EH (cell line): ENCODE results near the gene SH3BP1.

ENCODE experiments used
- DNase-seq: peaks from one replicate; pipeline ENCODE4 v3.0.0-alpha.2; 2015; ENCODE audit warnings: low read depth

SH3BP1 gene

DNA sequence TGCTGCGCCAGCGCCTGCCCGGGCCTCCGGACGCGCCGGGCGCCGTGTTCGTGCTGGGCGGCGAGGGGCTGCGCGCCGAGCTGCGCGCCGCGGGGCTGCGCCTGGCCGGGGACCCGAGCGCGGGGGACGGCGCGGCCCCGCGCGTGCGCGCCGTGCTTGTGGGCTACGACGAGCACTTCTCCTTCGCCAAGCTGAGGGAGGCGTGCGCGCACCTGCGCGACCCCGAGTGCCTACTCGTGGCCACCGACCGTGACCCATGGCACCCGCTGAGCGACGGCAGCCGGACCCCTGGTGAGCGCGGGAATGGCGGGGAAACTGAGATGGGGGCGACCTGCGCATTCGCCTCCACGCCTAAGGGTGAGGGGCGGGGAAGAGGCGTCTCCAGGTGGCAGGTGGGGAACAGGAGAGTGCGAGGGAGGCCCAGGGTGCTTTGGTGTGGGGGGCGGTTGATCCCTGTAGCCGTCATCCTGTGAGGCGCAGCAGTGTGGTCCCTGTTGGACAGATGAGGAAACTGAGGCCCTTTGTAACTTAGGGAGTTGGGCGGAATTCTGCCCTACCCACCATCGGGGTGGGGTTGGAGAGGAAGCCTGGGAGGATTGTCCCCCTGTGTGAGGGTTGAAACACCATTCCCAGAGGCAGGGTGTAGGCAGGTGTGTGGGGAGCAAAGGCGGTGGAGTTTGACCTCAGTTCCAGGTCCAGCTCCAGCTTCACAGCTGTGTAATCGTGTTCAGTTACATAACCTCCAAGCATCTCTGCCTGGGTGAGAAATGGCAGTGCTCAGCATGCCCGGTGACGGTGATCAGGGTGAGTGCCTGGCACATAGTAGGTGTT is 19.8 kb downstream of the SH3BP1 start:
- no peak for DNase-seq

DNA sequence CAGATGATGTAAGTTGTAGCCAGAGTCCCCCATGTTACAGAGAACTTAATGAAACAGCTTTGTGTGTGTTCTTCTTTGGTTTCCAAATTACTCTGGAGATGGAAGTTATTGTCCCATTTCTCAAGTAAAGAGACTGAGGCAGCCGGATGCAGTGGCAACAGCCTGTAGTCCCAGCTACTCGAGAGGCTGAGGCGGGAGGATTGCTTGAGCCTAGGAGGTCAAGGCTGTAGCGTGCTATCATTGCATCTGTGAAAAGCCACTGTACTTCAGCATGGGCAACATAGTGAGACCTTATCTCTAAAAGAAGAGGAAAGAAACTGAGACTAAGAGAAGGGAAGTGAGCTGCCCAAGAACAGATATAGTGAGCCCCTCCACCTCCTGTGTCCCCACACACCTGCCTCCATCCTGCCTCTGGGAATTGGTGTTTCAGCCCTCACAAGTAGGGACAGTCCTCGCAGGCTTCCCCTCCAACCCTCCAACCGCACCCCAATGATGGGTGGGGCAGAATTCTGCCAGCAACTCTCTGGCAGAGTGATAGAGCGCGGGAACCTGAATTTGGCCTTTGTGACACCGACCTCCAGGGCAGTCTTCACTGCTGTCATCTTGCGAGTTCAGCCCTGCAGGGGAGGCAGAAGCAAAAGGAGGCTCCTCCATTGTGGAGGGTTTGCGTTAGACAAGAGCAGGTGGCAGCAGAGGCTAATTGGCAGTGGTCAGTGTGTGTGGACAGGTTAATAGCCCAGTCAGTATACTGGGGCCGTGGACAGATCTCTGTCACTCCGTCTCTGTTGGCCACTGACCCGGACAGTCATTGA is 20.6 kb downstream of the SH3BP1 start:
- DNase-seq = no peak

DNA sequence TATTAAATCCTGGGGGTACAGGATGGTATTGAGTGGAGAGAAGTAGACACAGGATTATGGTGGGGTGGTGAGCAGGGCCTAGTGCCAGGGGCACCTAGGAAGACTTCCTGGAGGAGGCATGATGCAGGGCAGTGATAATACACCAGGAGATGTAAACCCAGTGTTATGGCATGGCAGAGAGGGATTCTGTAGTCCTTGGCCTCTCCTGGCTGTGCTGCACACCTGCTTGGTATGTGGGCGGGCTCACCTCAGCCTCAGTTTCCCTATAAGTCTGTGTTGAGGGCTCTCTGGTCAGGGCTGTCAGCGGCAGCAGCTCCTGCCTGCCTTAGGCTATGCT is 21.2 kb downstream of the SH3BP1 start:
- DNase-seq = no peak

DNA sequence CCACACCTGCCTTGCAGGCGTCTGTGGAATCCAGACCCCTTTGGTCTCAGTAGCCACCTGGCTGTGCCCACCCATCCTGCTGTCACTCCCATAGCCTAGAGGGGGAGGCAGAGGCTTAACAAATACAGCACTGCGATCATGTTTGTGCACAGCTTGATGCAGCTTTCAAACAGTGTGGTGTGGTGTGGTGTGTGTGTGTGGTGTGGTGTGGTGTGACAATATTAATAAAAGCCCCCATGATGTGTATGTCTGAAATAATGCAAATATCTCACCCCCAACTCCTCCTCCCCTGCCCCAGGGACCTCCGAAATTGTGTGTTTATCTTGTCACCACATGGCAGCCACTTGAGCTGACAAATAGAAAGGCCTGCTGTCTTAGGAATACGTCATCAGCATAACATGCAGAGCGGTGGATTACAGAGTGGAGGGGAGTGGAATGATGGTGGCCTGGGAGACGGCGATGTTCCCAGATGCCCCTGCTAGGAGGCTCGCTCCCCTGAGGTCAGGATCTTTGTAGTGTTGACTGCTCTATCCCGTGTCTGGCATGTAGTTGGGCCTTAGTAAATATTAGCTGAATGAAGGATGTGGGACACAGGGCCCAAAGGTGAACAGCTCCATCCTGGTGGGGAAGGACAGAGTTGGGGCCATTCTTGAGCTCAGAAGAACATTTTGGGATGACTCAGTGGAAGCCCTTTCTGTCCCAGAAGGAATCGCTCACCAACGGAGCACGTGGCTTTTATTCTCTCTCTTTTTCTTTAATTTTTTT is 21.9 kb downstream of the SH3BP1 start:
- DNase-seq = peak; percentile 85

DNA sequence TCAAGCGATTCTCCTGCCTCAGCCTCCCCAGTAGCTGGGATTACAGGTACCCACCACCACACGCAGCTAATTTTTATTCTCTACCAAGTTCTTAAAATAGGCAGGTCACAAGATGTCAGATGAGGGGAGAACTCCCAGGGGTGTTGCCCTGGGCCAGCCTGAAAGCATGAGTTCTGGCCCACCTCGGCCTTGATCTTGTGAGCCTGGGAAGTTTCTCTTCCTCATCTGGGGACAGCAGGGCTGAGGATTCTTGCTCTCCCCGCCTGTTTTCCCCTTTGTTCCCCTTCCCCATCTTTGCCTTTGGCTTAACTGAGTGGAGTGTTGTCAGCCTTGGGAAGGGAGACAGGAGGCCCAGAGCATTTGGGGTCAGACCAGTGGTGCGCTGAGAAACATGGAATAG is 22.6 kb downstream of the SH3BP1 start:
- DNase-seq = no peak

DNA sequence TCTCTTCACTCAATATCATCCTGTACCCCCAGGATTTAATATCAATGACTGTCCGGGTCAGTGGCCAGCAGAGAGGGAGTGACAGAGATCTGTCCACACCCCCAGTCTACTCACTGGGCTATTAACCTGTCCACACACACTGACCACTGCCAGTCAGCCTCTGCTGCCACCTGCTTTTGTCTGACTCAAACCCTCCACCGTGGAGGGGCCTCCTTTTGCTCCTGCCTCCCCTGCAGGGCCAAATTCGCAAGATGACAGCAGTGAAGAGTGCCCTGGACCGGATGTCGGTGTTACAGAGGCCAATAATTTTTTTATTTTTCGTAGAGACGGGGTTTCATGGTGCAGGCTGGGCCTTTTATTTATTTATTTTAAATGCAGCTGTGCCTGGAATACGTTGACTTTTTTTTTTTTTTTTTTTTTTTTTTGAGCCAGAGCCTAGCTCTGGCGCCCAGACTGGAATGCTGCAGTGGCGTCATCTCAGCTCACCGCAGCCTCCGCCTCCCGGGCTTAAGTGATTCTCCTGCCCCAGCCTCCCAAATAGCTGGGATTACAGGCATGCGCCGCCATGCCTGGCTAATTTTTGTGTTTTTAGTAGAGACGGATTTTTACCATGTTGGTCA is 24.2 kb downstream of the SH3BP1 start:
- peak; percentile 75 for DNase-seq

DNA sequence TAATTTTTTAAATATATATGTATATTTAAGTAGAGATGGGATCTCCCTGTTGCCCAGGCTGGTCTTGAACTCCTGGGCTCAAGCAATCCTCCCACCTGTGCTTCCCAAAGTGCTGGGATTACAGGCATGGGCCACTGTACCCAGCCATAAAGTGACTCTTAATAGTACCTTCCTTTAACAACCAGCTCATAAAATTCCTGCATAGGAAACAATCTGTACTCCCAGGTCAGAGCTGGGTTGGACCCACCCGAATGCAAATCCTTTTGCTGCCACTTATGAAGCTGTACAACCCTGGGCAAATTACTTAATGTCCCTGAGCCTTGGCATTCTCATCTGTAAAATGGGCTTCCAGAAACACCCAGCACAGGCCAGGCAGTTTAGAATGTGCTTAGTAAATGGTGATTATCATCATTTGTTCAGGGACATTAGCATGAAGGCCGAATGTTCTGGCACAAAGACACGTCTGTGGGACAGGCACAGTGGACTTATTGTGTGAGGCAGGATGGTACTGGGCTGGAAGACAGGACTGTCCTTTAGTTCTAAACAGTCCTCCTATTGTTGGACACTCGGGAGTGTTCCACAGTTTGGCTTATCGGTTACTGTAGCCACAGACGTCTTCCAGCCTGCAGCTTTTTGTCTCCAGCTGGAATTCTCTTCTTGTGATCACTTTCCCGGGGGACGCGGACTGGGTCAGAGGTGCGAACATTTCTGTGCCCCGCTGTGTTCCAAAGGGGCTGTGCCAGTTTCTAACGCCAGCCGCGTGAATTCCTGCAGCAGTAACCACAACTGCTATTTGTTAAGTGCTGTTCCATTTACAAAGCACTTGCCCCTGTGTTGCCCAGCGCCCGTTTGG is 25.0 kb downstream of the SH3BP1 start:
- no peak for DNase-seq

DNA sequence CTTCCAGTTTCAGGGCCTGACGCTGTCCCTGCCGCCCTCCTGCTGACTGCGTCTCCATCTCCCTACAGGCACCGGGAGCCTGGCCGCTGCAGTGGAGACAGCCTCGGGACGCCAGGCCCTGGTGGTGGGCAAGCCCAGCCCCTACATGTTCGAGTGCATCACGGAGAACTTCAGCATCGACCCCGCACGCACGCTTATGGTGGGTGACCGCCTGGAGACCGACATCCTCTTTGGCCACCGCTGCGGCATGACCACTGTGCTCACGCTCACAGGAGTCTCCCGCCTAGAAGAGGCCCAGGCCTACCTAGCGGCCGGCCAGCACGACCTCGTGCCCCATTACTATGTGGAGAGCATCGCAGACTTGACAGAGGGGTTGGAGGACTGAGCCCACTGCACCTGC is 26.0 kb downstream of the SH3BP1 start:
- no peak for DNase-seq

DNA sequence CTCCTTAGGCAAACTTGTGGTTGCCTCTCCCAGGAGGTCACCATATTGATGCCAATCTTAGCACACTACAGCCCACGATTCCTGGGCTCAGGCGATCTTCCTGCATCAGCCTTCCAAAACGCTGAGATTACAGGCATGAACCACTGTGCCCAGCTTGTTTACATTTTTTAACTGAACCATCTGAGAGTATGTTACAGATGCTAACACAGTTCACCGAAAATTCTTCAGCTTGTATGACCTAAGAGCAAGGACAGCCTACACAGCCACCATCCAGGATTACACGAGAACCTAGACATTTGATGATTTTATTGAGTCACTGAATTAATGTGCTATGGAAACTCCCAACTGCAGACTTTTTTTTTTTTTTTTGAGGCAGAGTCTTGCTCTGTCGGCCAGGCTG is 30.1 kb downstream of the SH3BP1 start:
- peak; percentile 78 for DNase-seq

DNA sequence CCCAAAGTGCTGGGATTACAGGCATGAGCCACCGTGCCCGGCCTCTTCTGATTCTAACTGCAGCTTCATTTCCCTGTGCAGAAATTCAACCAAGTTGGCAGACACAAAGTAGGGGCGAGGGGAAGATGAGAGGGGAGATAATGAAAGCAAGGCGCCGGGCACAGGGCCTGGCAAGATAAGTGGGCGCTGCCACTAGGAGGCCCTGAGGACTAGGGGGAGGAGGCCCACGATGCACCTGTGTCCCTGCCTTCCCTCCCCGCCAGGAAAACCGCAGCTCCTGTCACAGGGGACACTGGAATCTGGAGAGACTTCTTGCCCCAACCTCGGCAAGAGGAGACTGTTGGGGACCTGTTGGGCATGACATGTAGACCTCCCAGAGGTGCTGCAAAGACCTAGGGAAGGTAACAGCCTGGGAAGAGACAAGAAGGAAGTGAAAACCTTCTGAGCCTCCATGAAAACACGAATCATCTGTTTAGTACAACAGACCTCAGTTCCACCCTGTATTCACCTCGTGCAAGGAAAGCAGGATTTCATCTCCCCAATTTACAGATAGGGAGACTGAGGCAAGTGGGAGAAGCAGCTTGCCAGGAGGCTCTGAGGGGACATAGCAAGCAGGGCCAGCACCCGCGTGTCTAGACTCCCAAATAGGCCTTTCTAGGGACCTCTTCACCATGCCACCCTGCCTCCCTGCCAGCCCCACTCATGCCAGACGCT is 32.9 kb downstream of the SH3BP1 start:
- DNase-seq = no peak

DNA sequence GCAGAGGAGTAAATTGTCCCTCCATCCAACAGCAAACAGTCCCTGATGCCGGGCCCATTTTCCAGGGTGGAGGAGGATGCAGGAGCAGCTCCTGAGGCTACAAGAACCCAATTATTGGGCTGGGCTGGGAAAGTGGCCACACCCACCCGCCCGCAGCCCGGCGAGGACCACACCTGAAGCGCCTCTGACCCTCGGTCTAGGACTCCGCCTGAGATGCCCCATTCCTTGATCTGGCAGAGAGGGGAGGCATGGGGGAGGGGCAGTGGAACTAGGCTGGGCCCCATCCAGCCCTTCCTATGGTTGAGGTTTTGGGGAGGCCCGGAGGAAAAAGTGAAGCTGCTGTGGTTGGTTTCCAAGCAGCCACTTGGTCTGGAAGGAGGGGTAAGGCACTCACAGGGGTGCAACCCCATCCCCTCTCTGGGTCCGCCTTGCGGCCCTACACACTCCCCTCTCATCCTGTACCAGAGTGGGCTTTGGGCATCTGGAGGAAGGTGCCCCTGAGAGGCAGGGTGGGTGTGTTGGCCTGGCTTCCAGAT is 33.5 kb downstream of the SH3BP1 start:
- no peak for DNase-seq

DNA sequence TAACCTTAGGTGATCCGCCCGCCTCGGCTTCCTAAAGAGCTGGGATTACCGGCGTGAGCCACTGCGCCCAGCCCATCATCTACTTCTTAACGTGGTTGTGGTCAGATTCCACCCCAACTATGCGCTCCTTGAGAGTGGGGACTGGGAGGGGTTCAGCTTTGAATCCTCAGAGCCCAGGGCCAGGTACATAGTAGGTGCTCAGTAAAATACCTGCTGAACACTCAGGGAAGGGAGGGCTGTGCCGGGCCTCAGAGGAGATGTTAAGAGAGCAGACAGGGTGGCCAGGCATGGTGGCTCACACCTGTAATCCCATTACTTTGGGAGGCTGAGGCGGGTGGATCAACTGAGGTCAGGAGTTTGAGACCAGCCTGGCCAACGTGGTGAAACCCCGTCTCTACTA is 34.8 kb downstream of the SH3BP1 start:
- no peak for DNase-seq

DNA sequence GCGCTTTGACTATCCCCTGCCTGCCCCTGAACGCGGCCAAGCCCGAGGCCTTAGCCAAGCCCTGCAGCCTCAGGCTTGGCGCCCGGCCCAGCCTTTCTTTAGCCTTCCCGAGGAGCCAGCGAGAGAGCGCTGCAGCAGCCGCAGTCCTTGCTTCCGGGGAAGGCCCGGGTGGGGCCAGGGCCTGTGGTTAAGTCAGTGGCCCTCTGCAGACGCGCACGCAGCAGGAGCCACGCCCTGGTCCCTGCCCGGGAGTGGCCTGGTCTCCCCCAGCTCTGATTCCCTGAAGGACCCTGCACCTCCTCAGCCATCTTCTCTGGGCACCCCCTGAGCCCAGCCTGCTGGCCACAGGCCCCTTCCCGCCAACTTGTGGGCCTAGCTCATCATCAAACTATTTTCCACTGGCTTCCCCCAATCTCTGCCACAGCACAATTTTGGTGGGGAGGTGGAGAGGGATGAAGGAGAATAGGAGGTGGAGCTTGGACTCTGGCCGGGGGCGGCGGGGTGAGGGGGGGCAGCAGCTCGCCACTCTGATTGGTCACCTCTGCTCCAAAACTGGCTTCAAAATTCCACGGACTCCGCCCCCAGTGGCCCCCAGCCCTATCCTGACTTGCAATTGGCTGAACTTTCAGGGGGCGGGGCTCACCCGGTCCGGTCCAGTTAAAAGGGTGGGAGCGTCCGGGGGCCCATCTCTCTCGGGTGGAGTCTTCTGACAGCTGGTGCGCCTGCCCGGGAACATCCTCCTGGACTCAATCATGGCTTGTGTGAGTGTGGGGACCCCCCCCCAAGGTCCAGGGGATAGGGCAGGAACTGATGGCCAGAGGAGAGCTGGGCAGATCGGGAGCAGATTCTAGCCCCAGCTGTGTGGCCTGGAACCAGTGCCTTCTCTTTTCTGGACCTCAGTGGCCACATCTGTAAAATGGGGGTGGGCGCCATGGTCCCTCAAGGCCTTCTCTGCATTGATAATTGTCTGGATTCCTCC is 35.8 kb downstream of the SH3BP1 start, which contains the start of gene LGALS1:
TSS of gene LGALS1 (plus strand) at position 686 of the 979 bp plus-strand sequence. CDS start at position 753, 67 bp downstream.
- DNase-seq = peak; percentile 99

DNA sequence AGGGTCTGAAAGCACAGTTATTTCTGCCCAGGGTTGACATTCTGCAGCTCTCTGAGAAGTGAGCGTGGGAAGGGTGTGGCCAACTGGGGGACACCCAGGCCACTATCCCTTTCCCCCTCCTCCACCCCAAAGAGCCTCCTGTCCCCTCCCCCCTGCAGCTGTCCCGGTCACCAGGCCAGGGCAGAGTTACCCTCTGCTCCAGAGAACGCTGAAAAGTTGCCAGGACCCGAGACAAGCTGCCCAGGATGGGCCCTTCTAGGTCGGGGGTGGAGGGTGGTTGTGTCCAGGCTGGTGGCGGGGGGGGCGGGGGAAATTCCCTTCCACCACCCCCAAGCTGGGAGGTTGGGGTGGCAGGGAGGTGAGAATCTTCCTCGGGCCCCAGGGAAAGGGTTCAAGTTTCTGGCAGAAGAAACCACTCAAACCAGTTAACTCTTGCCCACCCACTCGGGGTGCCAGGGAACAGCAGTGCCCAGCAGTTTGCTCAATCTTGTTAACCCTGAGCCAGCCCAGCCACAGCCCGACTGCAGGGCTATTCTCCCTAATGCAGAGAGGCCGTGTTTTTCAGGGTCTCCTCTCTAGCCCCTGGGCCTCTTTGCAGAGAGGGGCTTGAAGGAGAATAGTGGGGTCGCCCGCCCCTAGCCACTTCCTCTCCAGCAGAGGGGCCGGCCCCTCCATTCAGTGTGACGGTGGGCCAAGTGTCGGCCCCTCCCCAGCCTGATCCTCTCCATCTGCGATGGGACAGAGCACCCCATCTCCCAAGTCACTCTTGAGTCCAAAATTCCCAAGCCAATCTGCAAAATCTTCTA is 36.7 kb downstream of the SH3BP1 start:
- DNase-seq = peak; percentile 47

DNA sequence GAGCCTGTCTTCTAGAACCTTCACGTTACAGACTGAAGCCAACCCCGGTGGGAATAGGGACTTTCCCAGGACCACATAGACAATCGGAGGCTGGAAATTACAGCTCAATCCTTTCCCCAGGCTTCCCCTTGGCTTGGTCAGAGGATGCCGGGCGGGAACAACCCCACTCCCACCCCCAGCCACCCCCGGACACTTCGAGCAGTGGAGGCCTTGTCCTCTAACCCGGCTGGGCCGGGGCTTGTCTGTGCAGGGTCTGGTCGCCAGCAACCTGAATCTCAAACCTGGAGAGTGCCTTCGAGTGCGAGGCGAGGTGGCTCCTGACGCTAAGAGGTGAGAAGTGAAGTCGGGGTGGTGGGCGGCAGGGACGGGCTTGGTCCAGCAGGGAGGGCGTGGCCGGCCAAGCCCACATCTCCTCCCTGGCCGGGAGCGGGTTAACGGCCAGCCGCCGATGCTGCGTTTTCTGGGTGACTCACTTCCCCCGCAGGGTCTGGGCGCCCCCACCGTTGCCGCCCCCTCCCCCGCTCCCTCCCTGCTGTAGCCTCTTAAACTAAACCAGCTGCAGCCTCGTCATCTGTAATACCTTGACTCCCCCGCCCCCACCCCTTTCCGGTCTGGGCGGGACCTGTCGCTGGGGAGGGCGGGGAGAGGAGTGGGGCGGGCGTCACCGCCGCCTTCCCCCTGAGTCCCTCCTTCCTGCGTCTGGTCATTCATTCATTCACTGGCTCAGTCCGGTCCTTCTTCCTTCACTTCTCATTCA is 37.4 kb downstream of the SH3BP1 start:
- DNase-seq = peak; percentile 99

DNA sequence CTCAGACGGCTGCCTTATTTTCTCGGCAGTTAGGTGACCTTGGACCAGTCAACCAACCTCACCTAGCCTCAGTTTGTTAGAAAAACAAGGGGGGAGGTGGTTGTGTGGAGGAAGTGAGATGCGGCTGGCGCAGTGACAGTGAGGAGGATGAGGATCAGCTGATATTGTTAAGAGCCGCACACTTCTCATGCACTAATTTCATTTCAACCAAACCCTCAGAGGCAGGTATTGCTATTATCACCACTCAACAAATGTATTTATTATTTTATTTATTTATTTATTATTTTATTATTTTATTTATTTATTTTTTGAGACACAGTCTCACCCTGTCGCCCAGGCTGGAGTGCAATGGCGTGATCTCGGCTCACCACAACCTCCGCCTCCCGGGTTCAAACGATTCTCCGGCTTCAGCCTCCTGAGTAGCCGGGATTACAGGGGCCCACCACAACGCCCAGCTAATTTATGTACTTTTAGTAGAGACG is 38.1 kb downstream of the SH3BP1 start:
- DNase-seq = no peak

DNA sequence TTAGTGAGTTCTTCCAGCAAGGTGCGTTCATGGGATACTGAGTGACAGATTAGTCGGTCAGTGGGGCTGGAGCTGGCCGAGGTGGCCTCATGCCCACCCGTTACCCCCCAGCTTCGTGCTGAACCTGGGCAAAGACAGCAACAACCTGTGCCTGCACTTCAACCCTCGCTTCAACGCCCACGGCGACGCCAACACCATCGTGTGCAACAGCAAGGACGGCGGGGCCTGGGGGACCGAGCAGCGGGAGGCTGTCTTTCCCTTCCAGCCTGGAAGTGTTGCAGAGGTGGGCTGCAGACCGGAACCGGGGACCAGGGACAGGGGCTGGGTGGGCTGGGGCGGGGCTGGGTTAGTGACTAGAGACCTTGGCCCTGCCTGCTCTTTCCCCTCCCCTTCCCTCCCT is 38.9 kb downstream of the SH3BP1 start:
- DNase-seq = no peak
